ENCODE data around the gene EEIG2. TPM values are rescaled to one million over a fixed set of nuclear protein-coding genes. Genes with fewer than 3 reads are reported as not detected.

EEIG2 gene
- total RNA-seq, 2 experiments from 2014 or later: 5.0 to 7.6 TPM

DNA sequence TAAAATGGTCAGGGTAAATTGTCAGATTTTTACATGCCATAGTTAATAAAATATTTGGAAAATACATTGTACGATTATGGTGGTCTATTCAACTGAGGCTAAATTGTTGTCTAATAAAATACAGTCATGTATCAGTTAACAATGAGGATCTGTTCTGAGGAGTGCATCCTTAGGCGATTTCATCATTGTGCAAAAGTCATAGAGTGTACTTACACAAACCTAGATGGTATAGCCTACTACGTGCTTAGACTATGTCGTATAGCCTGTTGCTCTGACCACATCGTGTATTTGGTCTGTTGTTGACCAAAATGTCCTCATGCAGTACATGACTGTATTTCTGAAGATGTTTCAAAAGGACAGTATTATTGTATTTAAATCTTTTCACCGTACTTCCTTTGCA is 5.2 kb downstream of the EEIG2 start:
- intact Hi-C loops (cut with DNase I, micrococcal nuclease): loop anchor here in 1 of 2 experiments (10.0 kb wide), 1 partner anchor 780 kb away; no protein-coding TSS in a partner anchor
- no peak for ATAC-seq
- Mint-ChIP-seq H3K4me3 (no peak overlapping the region), H3K4me1 (peaks cover 35% of the 10 kb centered on the region), H3K27me3 (no peaks in the 10 kb centered on the region), H3K36me3 (ENCODE audit: low read depth) (no peaks in the 10 kb centered on the region), H3K27ac (no peak overlapping the region), H3K9me3 (ENCODE audit: low read depth) (no peaks in the 10 kb centered on the region)
- POLR2A ChIA-PET: interaction anchor here (0.6 kb wide), 1 partner anchor 30 kb away, joined by 3 read pairs; no protein-coding TSS in a partner anchor
- CTCF ChIA-PET: interaction anchor here (1.0 to 2.0 kb wide), 2 partner anchors 11 to 54 kb away, joined by 3 to 7 read pairs; no protein-coding TSS in a partner anchor
- no peak for DNase-seq

GRCh38 chr1:108565512-108565911 is 5.6 kb downstream of the EEIG2 start:
- DNase-seq: no peak
- no peaks in the 10 kb centered on the region for H3K9me3 Mint-ChIP-seq (ENCODE audit: low read depth)
- intact Hi-C loops (cut with DNase I, micrococcal nuclease): loop anchor here in 1 of 2 experiments (10.0 kb wide), 1 partner anchor 781 kb away; no protein-coding TSS in a partner anchor
- H3K27ac Mint-ChIP-seq: no peak overlapping the region
- peaks cover 34% of the 10 kb centered on the region for H3K4me1 Mint-ChIP-seq
- H3K36me3 Mint-ChIP-seq (ENCODE audit: low read depth): no peaks in the 10 kb centered on the region
- no peak overlapping the region for H3K4me3 Mint-ChIP-seq
- ChIA-PET CTCF (no interaction called here), POLR2A (no interaction called here)
- no peaks in the 10 kb centered on the region for H3K27me3 Mint-ChIP-seq
- ATAC-seq: no peak

GRCh38 chr1:108568589-108568988 is 8.7 kb downstream of the EEIG2 start:
- H3K27me3 Mint-ChIP-seq: no peaks in the 10 kb centered on the region
- ChIA-PET CTCF (interaction anchor here (0.6 to 3.0 kb wide), 6 partner anchors 8 to 58 kb away, joined by 4 to 22 read pairs (median 5); partner anchors contain the start of gene EEIG2), POLR2A (interaction anchor here (0.7 kb wide), 1 partner anchor 847 kb away, joined by 4 read pairs; no protein-coding TSS in a partner anchor)
- no peak overlapping the region for H3K4me3 Mint-ChIP-seq
- intact Hi-C loops (cut with DNase I, micrococcal nuclease): loop anchor here in 1 of 2 experiments (10.0 kb wide), 1 partner anchor 784 kb away; no protein-coding TSS in a partner anchor
- ATAC-seq (no peak), DNase-seq (no peak)
- H3K36me3 Mint-ChIP-seq (ENCODE audit: low read depth): no peaks in the 10 kb centered on the region
- H3K9me3 Mint-ChIP-seq (ENCODE audit: low read depth): no peaks in the 10 kb centered on the region
- peaks cover 11% of the 10 kb centered on the region for H3K4me1 Mint-ChIP-seq
- no peak overlapping the region for H3K27ac Mint-ChIP-seq

DNA sequence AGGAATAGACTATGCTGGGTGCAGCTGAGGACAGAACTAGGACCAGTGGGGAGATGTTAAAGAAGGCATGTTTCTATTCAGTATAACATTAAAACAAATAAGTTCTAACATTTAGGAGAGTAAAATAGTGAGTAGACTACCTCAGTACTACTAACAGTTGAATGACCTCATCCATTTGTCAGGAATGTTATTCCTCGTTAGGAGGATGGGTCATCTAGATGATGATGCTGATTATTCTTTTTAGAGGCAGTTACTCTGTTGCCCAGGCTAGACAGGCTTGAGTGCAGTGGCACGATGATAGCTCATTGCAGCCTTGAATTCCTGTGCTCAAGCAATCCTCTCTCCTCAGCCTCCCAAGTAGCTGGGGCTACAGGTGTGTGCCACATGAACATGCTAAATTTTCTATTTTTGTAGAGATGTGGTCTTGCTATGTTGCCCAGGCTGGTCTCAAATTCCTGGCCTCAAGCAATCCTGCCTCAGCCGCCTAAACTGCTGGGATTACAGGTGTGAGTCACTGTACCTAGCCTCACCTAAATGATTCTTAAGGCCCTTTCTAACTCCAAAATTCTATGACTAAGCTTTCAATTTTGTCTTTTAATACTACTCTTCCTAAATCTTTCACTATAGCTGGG is 9.3 kb downstream of the EEIG2 start:
- no peaks in the 10 kb centered on the region for H3K27me3 Mint-ChIP-seq
- no peak overlapping the region for H3K4me3 Mint-ChIP-seq

GRCh38 chr1:108570128-108570527 is 10.2 kb downstream of the EEIG2 start:
- Mint-ChIP-seq H3K27ac (no peak overlapping the region), H3K9me3 (ENCODE audit: low read depth) (peaks cover 3% of the 10 kb centered on the region), H3K4me1 (peaks cover 5% of the 10 kb centered on the region), H3K4me3 (no peak overlapping the region), H3K27me3 (no peaks in the 10 kb centered on the region), H3K36me3 (ENCODE audit: low read depth) (peaks cover 2% of the 10 kb centered on the region)
- POLR2A ChIA-PET: interaction anchor here (0.6 kb wide), 1 partner anchor 10 kb away, joined by 3 read pairs; the partner anchor contains the start of gene EEIG2
- DNase-seq (peak; percentile 38), ATAC-seq (peak; percentile 99)
- intact Hi-C loops (cut with DNase I, micrococcal nuclease): loop anchor here in 1 of 2 experiments (2.0 kb wide), 1 partner anchor 21 kb away; no protein-coding TSS in a partner anchor
- CTCF ChIA-PET: interaction anchor here (1.0 to 3.0 kb wide), 9 partner anchors 10 to 77 kb away, joined by 3 to 22 read pairs (median 4); partner anchors contain the start of gene EEIG2

More for the DNA sequence above, 9.3 kb downstream of the EEIG2 start:
- ChIA-PET POLR2A (interaction anchor here (0.6 kb wide), 1 partner anchor 9 kb away, joined by 3 read pairs; the partner anchor contains the start of gene EEIG2), CTCF (interaction anchor here (1.0 to 3.0 kb wide), 10 partner anchors 9 to 78 kb away, joined by 3 to 22 read pairs (median 4); partner anchors contain the start of gene EEIG2)
- Mint-ChIP-seq H3K27ac (no peak overlapping the region), H3K4me1 (peaks cover 5% of the 10 kb centered on the region), H3K9me3 (ENCODE audit: low read depth) (peaks cover 2% of the 10 kb centered on the region), H3K36me3 (ENCODE audit: low read depth) (peaks cover 2% of the 10 kb centered on the region)
- intact Hi-C loops (cut with DNase I, micrococcal nuclease): loop anchor here in 1 of 2 experiments (10.0 kb wide), 1 partner anchor 784 kb away; no protein-coding TSS in a partner anchor
- ATAC-seq: no peak
- no peak for DNase-seq

GRCh38 chr1:108570998-108571401 is 11.1 kb downstream of the EEIG2 start:
- no peak for DNase-seq
- no peak for ATAC-seq
- Mint-ChIP-seq H3K27ac (no peak overlapping the region), H3K36me3 (ENCODE audit: low read depth) (peaks cover 2% of the 10 kb centered on the region), H3K4me3 (no peak overlapping the region), H3K27me3 (no peaks in the 10 kb centered on the region), H3K4me1 (peaks cover 11% of the 10 kb centered on the region), H3K9me3 (ENCODE audit: low read depth) (peaks cover 3% of the 10 kb centered on the region)
- POLR2A ChIA-PET: no interaction called here
- intact Hi-C loops (cut with DNase I, micrococcal nuclease): loop anchor here in 1 of 2 experiments (2.0 kb wide), 1 partner anchor 20 kb away; no protein-coding TSS in a partner anchor
- CTCF ChIA-PET: interaction anchor here (3.0 kb wide), 1 partner anchor 10 kb away, joined by 22 read pairs; the partner anchor contains the start of gene EEIG2

GRCh38 chr1:108572182-108572581 is 12.3 kb downstream of the EEIG2 start:
- Mint-ChIP-seq H3K36me3 (ENCODE audit: low read depth) (peaks cover 2% of the 10 kb centered on the region), H3K27ac (no peak overlapping the region), H3K4me3 (no peak overlapping the region), H3K27me3 (no peaks in the 10 kb centered on the region), H3K4me1 (peaks cover 11% of the 10 kb centered on the region), H3K9me3 (ENCODE audit: low read depth) (peaks cover 3% of the 10 kb centered on the region)
- CTCF ChIA-PET: no interaction called here
- POLR2A ChIA-PET: no interaction called here
- DNase-seq: peak; percentile 14
- ATAC-seq: no peak
- intact Hi-C loops (cut with DNase I, micrococcal nuclease): no loop called here

- DNase-seq (no peak), ATAC-seq (no peak)
- peaks cover 11% of the 10 kb centered on the region for H3K4me1 Mint-ChIP-seq
- intact Hi-C loops (cut with DNase I, micrococcal nuclease): no loop called here
- H3K4me3 Mint-ChIP-seq: no peak overlapping the region
- peaks cover 3% of the 10 kb centered on the region for H3K9me3 Mint-ChIP-seq (ENCODE audit: low read depth)
- ChIA-PET POLR2A (no interaction called here), CTCF (interaction anchor here (0.5 kb wide), 1 partner anchor 10 kb away, joined by 3 read pairs; no protein-coding TSS in a partner anchor)
- no peak overlapping the region for H3K27ac Mint-ChIP-seq
- peaks cover 2% of the 10 kb centered on the region for H3K36me3 Mint-ChIP-seq (ENCODE audit: low read depth)
- no peaks in the 10 kb centered on the region for H3K27me3 Mint-ChIP-seq
Observed at GRCh38 chr1:108573183-108573582, 13.3 kb downstream of the EEIG2 start.

DNA sequence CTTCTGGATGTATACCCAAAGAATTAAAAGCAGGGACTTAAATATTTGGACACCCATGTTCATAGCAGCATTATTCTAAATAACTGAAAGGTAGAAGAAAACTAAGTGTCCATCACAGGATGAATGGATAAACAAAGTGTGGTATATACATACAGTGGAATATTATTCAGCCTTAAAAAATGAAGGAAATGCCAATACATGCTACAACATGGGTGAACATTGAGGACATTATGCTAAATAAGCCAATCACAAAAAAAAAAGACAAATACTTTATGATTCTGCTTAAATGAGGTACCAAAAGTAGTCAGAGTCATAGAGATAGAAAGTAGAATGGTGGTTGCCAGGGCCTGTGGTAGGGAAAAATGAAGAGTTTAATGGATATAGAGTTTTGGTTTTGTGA is 14.1 kb downstream of the EEIG2 start:
- Mint-ChIP-seq H3K36me3 (ENCODE audit: low read depth) (peaks cover 5% of the 10 kb centered on the region), H3K27me3 (no peaks in the 10 kb centered on the region), H3K4me1 (peaks cover 8% of the 10 kb centered on the region), H3K4me3 (no peak overlapping the region), H3K9me3 (ENCODE audit: low read depth) (peaks cover 5% of the 10 kb centered on the region), H3K27ac (no peak overlapping the region)
- DNase-seq (no peak), ATAC-seq (no peak)
- CTCF ChIA-PET: interaction anchor here (2.5 kb wide), 1 partner anchor 13 kb away, joined by 18 read pairs; the partner anchor contains the start of gene EEIG2
- POLR2A ChIA-PET: no interaction called here
- intact Hi-C loops (cut with DNase I, micrococcal nuclease): no loop called here

GRCh38 chr1:108575375-108575774 is 15.5 kb downstream of the EEIG2 start:
- peaks cover 8% of the 10 kb centered on the region for H3K4me1 Mint-ChIP-seq
- H3K9me3 Mint-ChIP-seq (ENCODE audit: low read depth): peaks cover 10% of the 10 kb centered on the region
- intact Hi-C loops (cut with DNase I, micrococcal nuclease): no loop called here
- H3K4me3 Mint-ChIP-seq: no peak overlapping the region
- DNase-seq (no peak), ATAC-seq (no peak)
- H3K36me3 Mint-ChIP-seq (ENCODE audit: low read depth): peaks cover 7% of the 10 kb centered on the region
- ChIA-PET CTCF (interaction anchor here (1.0 to 2.5 kb wide), 3 partner anchors 10 to 14 kb away, joined by 3 to 18 read pairs (median 4); partner anchors contain the start of gene EEIG2), POLR2A (interaction anchor here (0.5 kb wide), 1 partner anchor 87 kb away, joined by 3 read pairs; no protein-coding TSS in a partner anchor)
- H3K27me3 Mint-ChIP-seq: no peaks in the 10 kb centered on the region
- peak overlapping the region; percentile 1 for H3K27ac Mint-ChIP-seq

DNA sequence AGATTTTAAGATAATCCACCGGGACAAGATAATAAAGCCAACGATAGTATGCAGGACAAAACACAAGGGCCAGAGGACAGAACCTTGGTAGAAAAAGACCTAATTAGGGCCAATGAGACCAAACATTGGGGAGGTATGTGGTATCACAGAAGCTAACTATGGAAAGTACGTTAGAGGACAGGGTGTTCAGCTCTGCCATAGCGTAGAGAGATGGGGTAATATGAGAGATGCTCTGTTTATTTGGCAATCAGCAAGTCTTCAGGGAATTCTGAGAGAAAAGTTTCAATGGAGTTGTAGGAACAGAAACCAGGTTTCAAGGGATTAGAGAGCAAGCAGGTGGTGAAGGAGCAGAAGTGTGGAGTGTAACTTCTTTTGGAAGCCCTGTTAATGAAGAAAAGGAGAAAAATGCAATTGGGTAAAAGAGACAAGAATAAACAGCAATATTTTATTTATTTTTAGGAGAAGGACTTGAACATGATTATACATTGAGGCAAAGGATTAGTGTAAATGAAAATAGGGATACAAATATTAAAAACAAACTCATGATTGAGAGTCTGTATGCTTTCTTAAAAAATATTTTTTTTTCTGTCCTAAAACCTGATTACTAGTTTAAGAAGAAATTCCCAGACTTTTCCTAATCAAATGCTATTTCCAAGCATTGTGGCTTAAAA is 24.0 kb downstream of the EEIG2 start:
- no peak for DNase-seq
- intact Hi-C loops (cut with DNase I, micrococcal nuclease): no loop called here

More for the DNA sequence above, 24.0 kb downstream of the EEIG2 start:
- no peak for ATAC-seq
- ChIA-PET CTCF (interaction anchor here (1.5 kb wide), 1 partner anchor 8 kb away, joined by 4 read pairs; no protein-coding TSS in a partner anchor), POLR2A (no interaction called here)
- H3K36me3 Mint-ChIP-seq (ENCODE audit: low read depth): peaks cover 2% of the 10 kb centered on the region
- peaks cover 12% of the 10 kb centered on the region for H3K9me3 Mint-ChIP-seq (ENCODE audit: low read depth)
- H3K4me1 Mint-ChIP-seq: peaks cover 37% of the 10 kb centered on the region
- no peak overlapping the region for H3K4me3 Mint-ChIP-seq
- no peaks in the 10 kb centered on the region for H3K27me3 Mint-ChIP-seq
- no peak overlapping the region for H3K27ac Mint-ChIP-seq

All from activated CD4-positive, alpha-beta T cell treated with anti-CD3 and anti-CD28 coated beads for 36 hours (primary cell).